GM18498 (cell line): Measurements from ENCODE around the gene TRIM64C.
"Not testable (repeated sequence)": the region's sequence is repeated elsewhere in the genome, so short reads cannot be mapped to it uniquely, and the experiment has no call there.

Source experiments
- ATAC-seq: cut with Tn5 transposase; IDR thresholded peaks from one replicate; pipeline ENCODE4 v1.9.1; 2021; ENCODE audit warnings: mild to moderate bottlenecking, moderate library complexity; ENCODE audit not compliant: unreplicated experiment

TRIM64C gene

GRCh38 chr11:49059012-49059411 is at the start of gene TRIM64C:
TRIM64C (minus strand) TSS chr11:49059112; CDS start chr11:49059112, 0 bp downstream.
- ATAC-seq: not testable (repeated sequence)

- ATAC-seq: not testable (repeated sequence)
Measured at GRCh38 chr11:49102356-49102755, 43.4 kb upstream of the TRIM64C start.

GRCh38 chr11:49069897-49070296 is 11.0 kb upstream of the TRIM64C start:
- not testable (repeated sequence) for ATAC-seq

GRCh38 chr11:49049821-49050220 is 9.1 kb downstream of the TRIM64C start:
- ATAC-seq: not testable (repeated sequence)

- ATAC-seq: not testable (repeated sequence)
Measured at GRCh38 chr11:49048229-49048628, 10.7 kb downstream of the TRIM64C start.

- not testable (repeated sequence) for ATAC-seq
Measured at GRCh38 chr11:49028523-49028922, 30.4 kb downstream of the TRIM64C start, which contains the start of gene TRIM49B. TRIM49B (plus strand) TSS chr11:49028823; CDS start chr11:49031600, 2,777 bp downstream.
